NCI-H2196 (cell line): Measurements from ENCODE around the gene DCDC2B.

Experiments used
- DNase-seq: peaks from one replicate; lab custom pipeline; 2025; ENCODE audit not compliant: unreplicated experiment; lab: John Stamatoyannopoulos, UW

Gene DCDC2B

DNA sequence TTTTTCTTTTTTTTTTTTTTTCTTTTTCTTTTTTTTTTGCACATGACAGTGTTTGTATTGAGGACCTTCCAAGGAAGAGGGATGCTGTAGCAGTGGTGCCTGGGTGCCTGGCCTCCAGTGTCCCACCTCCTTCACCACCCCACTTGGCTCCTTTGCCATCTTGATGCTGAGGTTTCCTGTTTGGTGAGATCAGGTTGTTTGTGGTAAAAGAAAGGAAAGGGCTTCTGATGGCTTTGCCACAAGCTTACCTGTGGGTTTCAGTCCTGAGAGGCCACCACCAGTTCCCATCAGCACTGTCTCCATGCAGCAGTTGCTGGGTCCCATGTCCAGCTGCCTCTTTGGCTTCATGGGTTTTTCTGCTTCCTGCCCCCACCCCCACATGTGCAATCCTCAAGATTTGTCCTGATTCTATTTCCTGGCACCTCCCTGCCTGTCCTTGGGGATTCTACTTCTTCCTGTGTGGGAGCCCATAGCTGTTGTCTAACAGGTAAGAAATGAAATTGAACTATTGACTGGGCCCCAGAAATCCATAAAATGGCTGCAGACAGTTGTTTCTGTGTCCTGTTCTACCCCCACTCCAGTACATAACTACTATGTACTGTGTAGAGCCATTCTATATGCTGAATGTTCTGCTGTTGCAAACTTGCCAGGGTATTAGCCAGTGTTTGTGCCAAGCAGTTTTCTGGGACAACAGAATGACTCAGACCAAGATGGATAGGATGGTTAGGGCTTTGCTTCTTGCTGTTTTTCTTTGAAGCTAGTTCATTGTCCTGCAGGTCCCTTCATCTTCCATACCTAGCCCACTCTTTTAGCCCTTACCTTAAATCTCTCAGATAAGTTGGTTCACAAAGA, 12.7 kb upstream of the DCDC2B start:
- no peak for DNase-seq

DNA sequence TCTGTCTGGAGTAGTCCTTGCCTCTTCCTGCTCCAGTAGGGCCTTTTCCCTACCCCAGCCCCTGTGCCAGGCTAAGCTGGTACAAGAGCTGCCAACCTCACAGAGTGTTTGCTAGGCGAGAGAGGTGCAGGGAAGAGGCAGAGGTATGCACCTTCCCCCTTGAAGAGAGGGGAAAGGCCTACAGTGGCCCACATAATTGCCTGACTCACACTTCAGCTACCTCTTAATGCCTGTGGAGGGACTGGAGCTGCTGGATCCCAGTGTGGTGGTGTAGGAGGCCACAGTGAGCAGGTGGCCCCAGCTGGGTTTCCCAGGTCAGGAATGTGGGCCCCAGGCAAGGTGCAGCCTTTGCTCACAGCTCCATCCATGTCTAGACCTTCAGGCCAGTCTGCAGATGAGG, 11.8 kb upstream of the DCDC2B start:
- DNase-seq = no peak

DNA sequence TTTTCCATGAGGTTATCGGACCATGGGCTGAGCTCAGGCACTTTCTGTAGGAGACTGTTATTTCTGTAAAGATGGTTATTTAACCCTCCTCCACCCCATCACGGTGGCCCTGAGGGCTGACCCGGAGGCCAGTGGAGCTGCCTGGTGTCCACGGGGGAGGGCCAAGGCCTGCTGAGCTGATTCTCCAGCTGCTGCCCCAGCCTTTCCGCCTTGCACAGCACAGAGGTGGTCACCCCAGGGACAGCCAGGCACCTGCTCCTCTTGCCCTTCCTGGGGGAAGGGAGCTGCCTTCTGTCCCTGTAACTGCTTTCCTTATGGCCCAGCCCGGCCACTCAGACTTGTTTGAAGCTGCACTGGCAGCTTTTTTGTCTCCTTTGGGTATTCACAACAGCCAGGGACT, 11.1 kb upstream of the DCDC2B start:
- DNase-seq = no peak

DNA sequence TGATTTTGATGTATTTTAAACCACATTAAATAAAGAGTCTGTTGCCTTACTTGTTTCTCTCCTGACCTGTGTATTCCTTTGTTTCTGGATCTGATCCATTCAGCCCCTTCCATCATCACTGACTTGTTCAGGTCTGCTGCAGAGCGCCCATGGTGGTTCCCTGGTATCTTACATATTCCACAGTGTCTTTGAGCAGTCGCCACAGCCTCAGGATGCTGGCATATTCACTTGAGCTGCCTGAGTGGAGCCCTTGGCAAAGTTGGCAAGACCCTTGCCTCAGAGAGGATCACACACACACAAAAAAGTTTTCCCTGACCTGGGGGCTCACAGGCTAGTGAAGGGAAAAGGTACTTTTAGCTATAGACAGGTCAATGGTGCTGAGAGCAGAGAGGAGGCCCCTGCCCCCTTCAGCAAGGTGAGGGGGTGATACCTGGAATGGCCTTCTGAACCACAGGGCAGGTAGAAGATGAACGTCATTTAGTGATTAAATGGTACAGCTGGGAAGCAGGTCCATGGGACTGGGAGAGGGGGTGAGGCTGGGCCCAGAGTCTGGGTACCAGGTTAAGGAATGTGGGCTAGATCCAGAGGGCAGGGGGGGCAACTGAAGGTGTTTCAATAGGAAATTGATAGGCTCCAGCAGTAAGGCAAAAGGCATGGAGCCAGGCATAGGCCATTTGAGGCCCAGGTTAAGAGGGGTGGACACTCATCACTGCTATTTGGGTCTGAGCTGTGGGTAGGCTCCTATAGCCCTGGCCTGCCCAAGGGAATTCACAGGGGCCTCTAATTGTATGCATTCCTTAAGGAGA, 10.4 kb upstream of the DCDC2B start:
- DNase-seq = no peak

DNA sequence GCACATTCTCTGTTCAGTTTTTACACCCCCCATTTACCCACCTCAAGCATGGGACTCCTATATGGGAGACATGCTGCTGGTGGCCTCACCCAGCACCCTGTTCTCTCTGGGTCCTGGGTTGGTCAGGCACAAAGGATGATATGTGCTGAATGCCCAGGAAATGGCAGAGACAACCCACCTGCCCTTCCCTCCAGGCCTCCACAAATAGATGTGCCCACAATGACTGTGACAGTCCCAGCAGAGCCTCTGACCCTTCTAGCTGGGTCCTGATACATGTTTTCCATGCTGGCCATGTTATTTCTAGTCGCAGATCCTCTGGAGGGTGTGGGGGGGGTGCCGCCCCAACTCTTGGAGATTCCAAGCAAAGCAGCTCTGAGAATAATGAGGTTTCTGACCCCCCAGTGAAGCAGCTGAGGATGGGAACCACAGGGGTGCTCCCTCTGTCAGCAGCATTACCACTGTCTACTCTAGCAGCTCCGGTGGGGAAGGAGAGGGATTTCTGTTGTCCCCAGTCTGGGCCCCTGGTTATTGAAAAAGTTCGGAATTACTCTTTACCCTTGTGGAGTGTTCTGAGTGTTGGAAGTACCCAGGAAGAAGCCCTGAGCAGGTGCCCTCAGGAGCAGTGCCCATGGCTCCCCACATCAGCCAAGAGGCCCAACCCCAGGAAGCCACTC, 9.7 kb upstream of the DCDC2B start:
- DNase-seq = no peak

DNA sequence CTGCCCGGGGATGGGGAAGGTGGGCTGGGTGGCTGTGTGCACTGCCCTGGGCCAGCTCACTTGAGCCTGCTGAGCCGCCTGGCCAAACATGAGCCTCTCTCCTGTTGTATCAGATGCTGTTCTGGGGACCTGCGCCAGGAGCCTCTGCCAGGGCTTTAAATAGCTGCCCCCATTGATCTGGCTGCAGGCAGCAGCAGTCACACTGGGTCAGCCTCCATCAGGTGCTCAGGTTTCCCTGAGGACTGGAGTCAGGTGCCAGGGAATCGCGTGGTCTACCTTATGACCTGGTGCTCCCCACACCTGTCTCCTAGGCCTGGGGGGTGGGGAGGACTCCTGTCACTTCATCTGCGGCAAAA, 9.2 kb upstream of the DCDC2B start:
- peak; percentile 88 for DNase-seq

DNA sequence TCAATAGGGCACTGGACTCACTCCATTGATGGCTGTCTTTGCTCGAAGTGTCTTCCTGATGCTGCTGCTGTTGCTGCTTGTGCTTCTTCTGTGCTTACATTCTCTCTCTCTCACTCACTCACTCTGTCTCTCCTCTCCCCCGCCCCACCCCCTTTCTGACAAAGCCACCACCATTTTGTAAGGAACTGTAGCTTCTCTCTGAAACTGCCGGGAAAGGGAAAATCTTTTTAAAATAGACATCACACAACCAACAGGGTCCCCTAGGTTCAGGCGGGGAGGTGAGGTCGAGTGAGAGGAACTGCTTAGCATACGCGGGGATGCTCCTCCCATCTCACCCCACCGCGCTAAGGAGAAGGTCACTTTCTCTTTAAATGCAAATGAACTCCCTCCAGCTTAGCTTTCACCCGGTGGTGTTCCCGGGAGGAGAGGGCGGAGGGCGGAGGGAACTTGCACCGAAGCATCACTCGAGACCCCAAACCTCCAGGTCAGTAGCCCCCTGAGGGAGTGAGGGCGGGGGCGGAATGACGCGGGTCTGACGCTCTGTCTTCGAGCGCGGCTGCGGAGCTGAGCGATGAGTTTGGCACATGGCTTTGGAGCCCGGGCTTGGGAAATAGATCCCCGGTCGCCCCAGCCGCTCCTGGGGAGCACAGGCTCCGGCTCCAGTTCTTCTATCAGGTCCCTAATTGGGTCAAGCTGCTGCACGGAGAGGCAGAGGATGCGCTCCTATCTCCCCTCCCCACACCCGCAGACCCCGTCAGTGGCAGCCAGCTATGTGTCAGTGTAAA, 8.5 kb upstream of the DCDC2B start, which contains the start of gene CCDC28B:
Gene CCDC28B (plus strand): TSS at position 370 of the 785 bp plus-strand sequence. CDS start 1,341 bp downstream, outside the sequence.
- peak; percentile 80 for DNase-seq

DNA sequence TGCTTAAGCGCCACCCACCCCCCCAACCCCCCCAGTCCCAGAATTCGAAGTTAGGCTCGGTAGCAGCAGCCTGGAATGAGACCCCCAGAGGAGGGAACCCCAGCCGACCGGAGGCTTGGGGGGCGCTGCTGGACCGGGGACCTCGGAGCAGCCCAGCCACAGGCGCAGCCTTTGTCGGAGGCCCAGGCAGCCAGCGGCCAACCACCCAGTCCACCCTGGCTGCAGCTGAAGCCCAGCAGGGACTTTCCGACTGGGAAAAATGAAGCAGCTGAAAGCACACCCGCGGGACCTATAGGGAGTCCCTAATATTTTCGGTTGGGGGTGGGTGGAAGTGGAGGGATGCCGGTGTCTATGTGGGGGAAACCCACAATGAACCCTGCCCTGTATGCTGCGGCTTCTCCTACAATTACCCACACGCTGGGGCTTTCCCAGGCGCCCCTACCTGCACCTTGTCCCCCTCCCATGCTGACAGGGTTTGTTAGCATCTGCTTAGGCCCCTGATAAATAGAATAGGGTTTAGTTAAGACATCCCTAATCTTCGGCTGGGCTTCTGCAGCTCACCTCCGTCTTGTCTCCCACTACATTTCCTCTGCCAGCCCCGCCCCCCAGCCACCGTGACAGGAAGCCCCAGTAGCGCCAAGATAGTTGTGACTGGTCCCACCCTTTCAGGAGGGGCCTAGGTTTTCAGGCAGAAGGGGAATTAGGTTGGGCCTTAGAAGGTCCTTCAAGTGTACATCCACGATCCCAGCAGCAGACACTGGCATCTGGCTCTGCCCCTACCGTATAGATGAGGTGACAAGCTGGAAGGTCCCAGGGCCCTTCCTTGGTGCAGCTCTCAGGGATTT, 7.7 kb upstream of the DCDC2B start:
- peak; percentile 41 for DNase-seq

DNA sequence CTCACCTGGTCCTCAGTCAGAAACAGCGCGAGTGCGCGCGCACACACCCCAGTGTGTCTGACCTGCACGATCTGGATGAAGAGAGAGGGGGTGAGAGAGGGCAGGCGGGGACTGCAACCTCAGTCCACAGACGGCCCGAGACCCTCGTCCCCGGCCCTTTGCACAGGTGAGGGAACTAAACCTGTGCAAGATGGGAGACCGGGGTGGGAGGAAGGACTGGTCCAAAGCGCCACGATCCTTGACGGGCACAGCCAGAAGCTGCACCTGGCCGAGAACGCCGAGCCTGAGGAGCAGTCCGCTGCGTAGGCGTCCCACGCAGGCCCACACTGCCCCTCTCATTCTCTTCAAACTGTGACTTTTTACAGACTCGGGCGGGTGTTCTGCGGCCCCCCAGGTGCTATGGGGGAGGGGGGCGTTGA, 3.9 kb upstream of the DCDC2B start:
- DNase-seq = no peak

DNA sequence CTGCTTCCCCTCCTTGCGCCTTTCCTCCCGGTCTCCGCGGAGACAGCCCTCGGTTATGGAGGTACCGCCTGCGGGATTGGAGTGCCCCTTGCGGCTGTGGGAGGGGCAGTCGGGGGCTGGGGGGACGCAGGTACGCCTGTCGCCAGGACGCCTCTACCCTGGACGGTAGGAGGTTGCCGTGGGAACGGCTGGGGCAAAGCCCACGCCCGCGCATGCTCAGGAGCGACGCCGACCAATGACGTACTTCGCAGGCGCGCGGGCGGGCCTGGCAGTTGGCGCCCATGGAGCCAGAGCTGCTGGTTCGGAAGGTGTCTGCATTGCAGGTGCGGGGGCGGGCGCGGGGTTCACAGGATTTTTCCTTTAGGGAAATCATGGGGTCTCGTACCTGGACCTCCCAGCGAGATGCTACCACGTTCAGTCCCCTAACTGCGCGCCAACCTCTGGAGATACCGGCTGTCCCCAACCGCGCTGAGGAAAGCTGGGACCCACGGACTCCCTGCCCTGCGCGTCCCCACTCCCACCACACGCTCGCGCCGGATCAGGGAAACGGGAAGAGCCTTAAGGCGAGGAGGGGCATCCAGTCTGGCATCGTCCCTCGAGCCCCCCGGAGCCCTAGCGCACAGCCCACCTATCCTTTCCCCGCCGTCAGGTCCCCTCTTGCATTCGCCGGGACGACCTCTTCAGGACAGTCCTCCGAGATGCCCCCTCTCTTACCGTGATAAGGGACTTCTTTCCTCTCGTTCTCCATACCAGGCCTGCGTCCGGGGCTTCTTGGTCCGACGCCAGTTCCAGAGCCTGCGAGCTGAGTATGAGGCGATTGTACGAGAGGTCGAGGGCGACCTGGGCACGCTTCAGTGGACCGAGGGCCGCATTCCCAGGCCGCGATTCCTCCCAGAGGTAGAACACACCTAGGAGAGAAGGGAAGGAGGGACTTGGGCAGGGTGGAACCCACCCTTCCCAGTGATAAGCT, 3.2 kb upstream of the DCDC2B start, which contains the start of gene IQCC:
Gene IQCC (plus strand): TSS at position 271 of the 970 bp plus-strand sequence. CDS start 11 bp downstream, at position 282.
- peak; percentile 95 for DNase-seq

DNA sequence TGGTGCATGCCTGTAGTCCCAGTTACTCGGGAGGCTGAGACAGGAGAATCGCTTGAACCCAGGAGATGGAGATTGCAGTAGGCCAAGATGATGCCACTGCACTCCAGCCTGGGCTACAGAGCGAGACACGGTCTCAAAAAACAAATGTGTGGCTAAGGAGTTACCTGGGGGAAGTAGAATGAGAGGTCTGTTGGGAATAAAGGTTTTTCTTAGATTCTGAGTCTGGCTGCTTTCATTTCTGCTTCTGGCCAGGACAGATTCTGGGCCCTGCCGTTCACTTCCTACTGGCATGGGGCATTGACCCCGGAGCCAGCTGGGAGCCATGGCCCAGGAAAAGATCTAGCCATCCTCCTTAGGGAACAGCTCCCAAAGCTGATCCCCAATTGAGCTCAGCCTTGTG, 420 bp upstream of the DCDC2B start:
- no peak for DNase-seq

DNA sequence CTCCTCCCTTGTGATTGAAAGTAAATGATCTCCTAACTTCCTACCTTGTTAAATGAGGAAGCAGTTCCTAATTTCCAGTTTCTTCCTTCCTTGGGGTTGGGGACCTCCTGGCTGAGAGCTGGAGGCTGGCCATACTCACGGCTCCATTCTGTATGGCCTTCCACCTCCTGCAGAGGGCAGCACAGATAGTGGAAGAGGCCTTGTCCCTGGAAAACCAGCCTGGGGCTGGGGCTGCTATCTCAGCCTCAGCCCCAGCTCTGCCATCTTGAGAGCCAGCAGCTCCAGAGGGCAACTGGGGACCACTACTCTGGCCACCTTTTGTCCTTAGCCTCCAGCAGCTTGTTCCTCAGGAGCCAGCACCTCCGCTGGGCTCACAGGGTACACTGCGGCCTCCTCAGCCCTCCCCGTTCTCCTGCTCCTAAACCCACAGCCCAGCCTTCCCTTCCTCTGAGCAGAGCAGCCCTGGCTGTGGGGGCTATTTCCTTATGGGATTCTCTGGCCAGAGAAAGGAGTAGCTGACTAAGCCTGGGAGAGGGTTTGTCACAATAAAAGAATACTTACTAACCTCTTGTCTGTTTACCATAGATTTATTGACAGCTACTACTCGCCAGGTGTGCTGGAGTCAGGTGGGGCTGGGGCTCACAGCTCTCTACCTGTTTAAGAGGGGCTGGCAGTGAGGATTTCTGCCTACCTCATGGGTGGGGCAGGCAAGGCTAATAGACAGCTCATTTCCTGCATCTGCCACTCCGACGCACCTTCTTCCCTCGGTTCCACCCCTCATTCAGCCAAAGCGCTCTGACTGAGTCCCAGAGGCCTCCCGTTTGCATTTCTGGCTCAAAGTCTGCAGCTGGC, 7.0 kb downstream of the DCDC2B start:
- peak; percentile 84 for DNase-seq

DNA sequence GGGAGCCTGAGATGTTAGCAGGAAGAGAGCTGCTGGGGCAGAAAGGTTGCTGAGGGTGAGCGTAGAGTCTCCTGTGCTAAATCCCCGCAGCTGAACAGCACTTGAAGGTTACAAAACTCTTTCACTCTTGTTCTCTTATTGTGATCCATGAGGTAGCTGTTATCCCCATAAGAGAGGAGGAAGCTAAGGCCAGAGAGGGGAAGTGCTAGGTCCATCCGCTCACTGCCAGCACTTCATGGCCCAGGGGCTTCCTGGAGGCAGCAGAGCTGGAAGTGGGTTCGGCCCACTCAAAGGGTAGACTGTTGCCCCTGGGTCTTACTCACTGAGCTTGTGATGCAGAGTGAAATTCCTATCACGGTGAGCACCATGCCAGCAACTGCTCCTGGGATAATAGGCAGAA, 7.7 kb downstream of the DCDC2B start:
- no peak for DNase-seq

DNA sequence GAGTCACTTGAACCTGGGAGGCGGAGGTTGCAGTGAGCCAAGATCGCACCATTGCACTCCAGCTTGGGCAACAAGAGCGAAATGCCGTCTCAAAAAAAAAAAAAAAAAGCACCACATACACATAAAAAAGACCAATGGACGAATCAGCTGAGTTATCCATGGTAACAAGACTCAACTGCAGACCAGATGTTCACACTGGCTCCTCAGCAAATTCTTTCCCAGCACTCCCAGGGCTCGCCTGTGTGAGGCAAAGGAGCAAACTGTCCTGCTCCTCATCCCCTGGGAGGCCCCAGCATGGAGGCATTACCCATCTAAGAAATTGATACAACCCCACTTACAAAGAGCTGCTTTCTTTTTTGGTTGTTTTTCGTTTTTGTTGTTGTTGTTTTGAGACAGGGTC, 10.1 kb downstream of the DCDC2B start:
- no peak for DNase-seq

DNA sequence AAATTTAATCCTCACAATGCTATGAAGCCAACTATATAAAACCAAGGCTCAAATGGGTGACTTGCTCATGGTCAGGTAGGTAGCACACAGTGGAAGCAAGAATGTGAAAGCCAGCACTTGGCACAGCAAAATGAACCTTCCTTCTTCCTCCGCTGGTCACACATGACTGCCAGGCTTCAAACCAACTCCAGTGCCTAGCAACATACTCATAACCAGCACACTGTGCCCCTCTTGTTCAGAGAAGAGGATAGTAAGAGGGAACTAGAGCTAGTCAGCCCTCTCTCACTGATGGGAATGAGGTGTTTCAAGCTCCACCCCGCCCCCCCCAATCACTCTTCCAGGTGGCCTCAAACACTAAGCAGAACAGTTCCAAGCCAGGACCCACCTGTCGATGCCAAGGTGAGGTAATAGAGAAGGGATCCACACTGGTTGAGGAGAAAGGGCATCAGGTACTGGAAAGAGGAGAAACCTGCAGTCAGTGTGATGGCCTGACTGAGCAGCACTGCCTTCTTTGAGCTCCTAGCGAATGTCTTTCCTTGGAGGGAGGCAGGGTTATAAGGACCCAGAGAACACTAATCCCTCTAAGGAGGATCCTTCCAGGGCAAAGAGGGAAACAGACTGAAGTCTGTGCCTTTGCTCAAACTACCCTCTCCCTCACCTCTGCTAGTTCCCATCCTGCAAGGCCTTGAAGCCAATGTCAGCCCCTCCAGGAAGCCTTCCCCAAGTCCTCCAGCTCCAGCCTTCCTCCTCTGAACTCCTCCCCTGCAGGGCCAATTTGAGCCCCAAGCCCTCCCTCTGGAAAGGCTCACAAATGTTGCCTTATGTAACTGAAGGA, 12.1 kb downstream of the DCDC2B start:
- peak; percentile 39 for DNase-seq

DNA sequence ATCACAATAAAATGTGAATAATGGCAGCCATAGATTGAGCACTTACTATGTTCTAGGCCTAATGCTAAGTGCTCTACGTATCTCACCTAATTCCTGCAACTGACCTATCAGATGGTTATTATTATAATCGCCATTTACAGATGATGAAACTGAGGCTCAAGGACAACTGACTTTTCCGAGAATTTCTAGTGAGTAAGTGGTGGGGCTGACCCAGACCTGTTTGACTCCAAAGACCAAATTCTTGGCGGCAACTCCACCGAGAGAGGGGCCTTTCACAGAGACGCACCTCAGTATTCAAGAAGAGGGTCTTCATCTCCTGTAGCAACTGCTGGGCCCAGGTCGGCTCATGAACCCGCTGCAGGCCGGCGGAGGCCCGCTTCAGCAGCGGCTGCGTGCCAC, 12.7 kb downstream of the DCDC2B start:
- DNase-seq = no peak
